SU-DHL-6 (cell line): ENCODE results near the gene SMURF1.

Source experiments
- H2AFZ ChIP-seq: fragments of 200-600 bp; sonication (generic); 2 replicates; pipeline ENCODE4 v1.6.1; 2014; ENCODE audit warnings: low read depth, mild to moderate bottlenecking, moderate library complexity, mixed read lengths, antibody characterized with exemption, low read length; ENCODE audit not compliant: severe bottlenecking
- H3F3A ChIP-seq: fragments of 200-600 bp; shearing (Covaris generic); 2 replicates; pipeline ENCODE4 v1.6.0; 2016; ENCODE audit warnings: antibody characterized with exemption, mild to moderate bottlenecking; ENCODE audit not compliant: insufficient read depth
- H3K27ac ChIP-seq: fragments of 200-600 bp; sonication (generic); 2 replicates; pipeline ENCODE4 v1.5.1; 2016; ENCODE audit warnings: low read depth, mild to moderate bottlenecking, low read length, moderate library complexity, mixed read lengths
- H3K27me3 ChIP-seq: fragments of 200-600 bp; sonication (generic), shearing (Covaris generic); 2 replicates; pipeline ENCODE4 v1.6.0; 2014; ENCODE audit warnings: mild to moderate bottlenecking, low read length
- H3K36me3 ChIP-seq: fragments of 200-600 bp; sonication (generic); 2 replicates; pipeline ENCODE4 v1.6.1; 2014; ENCODE audit warnings: mild to moderate bottlenecking, low read length, mixed read lengths
- H3K4me2 ChIP-seq: fragments of 300-600, 200-600 bp; shearing (Covaris generic), sonication (generic); 2 replicates; pipeline ENCODE4 v1.6.0; 2014; ENCODE audit warnings: low read length, low read depth, mild to moderate bottlenecking; ENCODE audit not compliant: poor library complexity, severe bottlenecking
- H3K4me3 ChIP-seq: fragments of 200-600 bp; sonication (generic); 2 replicates; pipeline ENCODE4 v1.5.1; 2014; ENCODE audit warnings: antibody characterized with exemption, low read length, mild to moderate bottlenecking, mixed read lengths; ENCODE audit not compliant: insufficient read depth, poor library complexity, severe bottlenecking
- H3K79me2 ChIP-seq: fragments of 200-600 bp; sonication (generic); 2 replicates; pipeline ENCODE4 v1.6.1; 2014; ENCODE audit warnings: mild to moderate bottlenecking, low read length, moderate library complexity; ENCODE audit not compliant: insufficient read depth
- H3K9ac ChIP-seq: fragments of 200-600 bp; sonication (generic); 2 replicates; pipeline ENCODE4 v1.7.0; 2014; ENCODE audit warnings: mild to moderate bottlenecking, low read length
- H3K9me2 ChIP-seq: fragments of 200-600 bp; sonication (generic); replicated peaks from 2 replicates; pipeline ENCODE4 v1.6.1; 2014; ENCODE audit warnings: low read length; ENCODE audit not compliant: insufficient read depth
- H3K9me3 ChIP-seq: fragments of 200-600 bp; sonication (generic); 2 replicates; pipeline ENCODE4 v1.6.1; 2014; ENCODE audit warnings: low read length, mixed read lengths; ENCODE audit not compliant: insufficient read depth
- H4K20me1 ChIP-seq: fragments of 200-600 bp; sonication (generic); 2 replicates; pipeline ENCODE4 v1.6.1; 2014; ENCODE audit warnings: low read depth, mild to moderate bottlenecking, antibody characterized with exemption, low read length, moderate library complexity, mixed read lengths
- CTCF ChIP-seq: fragments of 200-600 bp; sonication (generic); IDR thresholded peaks from one replicate; pipeline ENCODE4 v1.5.1; 2017; ENCODE audit warnings: antibody characterized with exemption, mild to moderate bottlenecking, low read length, moderate library complexity; ENCODE audit not compliant: insufficient read depth, poor library complexity, severe bottlenecking
- EZH2phosphoT487 ChIP-seq: fragments of 200-600 bp; sonication (generic), shearing (Covaris generic); conservative IDR thresholded peaks from 2 replicates; pipeline ENCODE4 v1.6.1; 2018; ENCODE audit warnings: mild to moderate bottlenecking, antibody characterized with exemption, low read length, moderate library complexity, mixed read lengths

The SMURF1 gene

GRCh38 chr7:98995523-98996149 is 148.3 kb downstream of the SMURF1 start:
- Histone ChIP-seq H2AFZ (no peak overlapping the region), H3K4me2 (no peak overlapping the region), H4K20me1 (no peaks in the 10 kb centered on the region), H3K9ac (no peak overlapping the region), H3K27ac (no peak overlapping the region), H3K79me2 (no peaks in the 10 kb centered on the region), H3K9me3 (no peaks in the 10 kb centered on the region), H3F3A (no peaks in the 10 kb centered on the region), H3K36me3 (peaks cover 13% of the 10 kb centered on the region; the same call in 1 of the 2 replicates), H3K27me3 (no peaks in the 10 kb centered on the region), H3K4me3 (no peak overlapping the region), H3K9me2 (no peaks in the 10 kb centered on the region)
- TF ChIP-seq EZH2phosphoT487 (no peak), CTCF (no peak)

GRCh38 chr7:98995111-98995510 is 148.8 kb downstream of the SMURF1 start:
- H3K4me2 ChIP-seq, result no peak overlapping the region
- TF ChIP-seq CTCF, result no peak
- no peak for TF ChIP-seq EZH2phosphoT487
- H3K27ac ChIP-seq, result no peak overlapping the region
- H3K9me2 ChIP-seq, result no peaks in the 10 kb centered on the region
- no peak overlapping the region for H3K9ac ChIP-seq
- peaks cover 13% of the 10 kb centered on the region; the same call in 1 of the 2 replicates for H3K36me3 ChIP-seq
- H3K4me3 ChIP-seq, result no peak overlapping the region
- no peaks in the 10 kb centered on the region for H4K20me1 ChIP-seq
- no peaks in the 10 kb centered on the region for H3K27me3 ChIP-seq
- no peak overlapping the region for H2AFZ ChIP-seq
- H3F3A ChIP-seq, result no peaks in the 10 kb centered on the region
- H3K9me3 ChIP-seq, result no peaks in the 10 kb centered on the region
- H3K79me2 ChIP-seq, result no peaks in the 10 kb centered on the region

GRCh38 chr7:98994046-98994944 is 149.6 kb downstream of the SMURF1 start:
- H2AFZ ChIP-seq, result no peak overlapping the region
- no peaks in the 10 kb centered on the region for H3K9me2 ChIP-seq
- no peak overlapping the region for H3K4me3 ChIP-seq
- H3K9me3 ChIP-seq, result no peaks in the 10 kb centered on the region
- TF ChIP-seq CTCF (no peak), EZH2phosphoT487 (no peak)
- H3K27ac ChIP-seq, result no peak overlapping the region
- no peaks in the 10 kb centered on the region for H3K27me3 ChIP-seq
- peaks cover 13% of the 10 kb centered on the region; the same call in 1 of the 2 replicates for H3K36me3 ChIP-seq
- no peak overlapping the region for H3K4me2 ChIP-seq
- H3K79me2 ChIP-seq, result no peaks in the 10 kb centered on the region
- no peaks in the 10 kb centered on the region for H4K20me1 ChIP-seq
- H3K9ac ChIP-seq, result no peak overlapping the region
- H3F3A ChIP-seq, result no peaks in the 10 kb centered on the region
